Measurements from ENCODE around the gene CLDN10. TPM values are rescaled to one million over a fixed set of nuclear protein-coding genes. Genes with fewer than 3 reads are reported as not detected.

The CLDN10 gene
- total RNA-seq, 4 donors from 2014 or later: 1.3 to 27.6 (median 19.5) TPM; not detected in 1

DNA sequence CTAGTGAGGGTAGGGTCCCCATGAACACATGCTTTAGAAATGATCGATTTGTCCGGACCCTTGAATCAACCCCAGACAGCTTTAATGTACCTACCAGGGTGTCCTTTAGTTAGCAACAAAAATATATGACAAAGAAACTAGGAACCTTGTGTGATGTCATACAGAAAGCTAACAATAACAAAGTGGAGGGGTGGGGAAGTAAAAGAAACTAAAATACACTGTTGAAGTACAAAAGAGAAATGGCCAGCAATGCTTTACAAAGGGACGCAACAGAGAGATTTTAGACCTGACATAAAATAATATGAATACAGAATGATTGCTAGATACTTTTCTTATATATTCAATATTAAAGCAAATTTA is 52.0 kb downstream of the CLDN10 start:
- Histone ChIP-seq H3K9me3 (no peaks in the 10 kb centered on the region), H3K27me3 (no peaks in the 10 kb centered on the region), H3K27ac (no peak overlapping the region), H3K4me1 (no peaks in the 10 kb centered on the region), H3K4me3 (no peak overlapping the region), H3K36me3 (no peaks in the 10 kb centered on the region)
- TF ChIP-seq, protein P1, sequence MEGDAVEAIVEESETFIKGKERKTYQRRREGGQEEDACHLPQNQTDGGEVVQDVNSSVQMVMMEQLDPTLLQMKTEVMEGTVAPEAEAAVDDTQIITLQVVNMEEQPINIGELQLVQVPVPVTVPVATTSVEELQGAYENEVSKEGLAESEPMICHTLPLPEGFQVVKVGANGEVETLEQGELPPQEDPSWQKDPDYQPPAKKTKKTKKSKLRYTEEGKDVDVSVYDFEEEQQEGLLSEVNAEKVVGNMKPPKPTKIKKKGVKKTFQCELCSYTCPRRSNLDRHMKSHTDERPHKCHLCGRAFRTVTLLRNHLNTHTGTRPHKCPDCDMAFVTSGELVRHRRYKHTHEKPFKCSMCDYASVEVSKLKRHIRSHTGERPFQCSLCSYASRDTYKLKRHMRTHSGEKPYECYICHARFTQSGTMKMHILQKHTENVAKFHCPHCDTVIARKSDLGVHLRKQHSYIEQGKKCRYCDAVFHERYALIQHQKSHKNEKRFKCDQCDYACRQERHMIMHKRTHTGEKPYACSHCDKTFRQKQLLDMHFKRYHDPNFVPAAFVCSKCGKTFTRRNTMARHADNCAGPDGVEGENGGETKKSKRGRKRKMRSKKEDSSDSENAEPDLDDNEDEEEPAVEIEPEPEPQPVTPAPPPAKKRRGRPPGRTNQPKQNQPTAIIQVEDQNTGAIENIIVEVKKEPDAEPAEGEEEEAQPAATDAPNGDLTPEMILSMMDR (IDR thresholded peaks at IDR 0.05): no peak
- no peak for TF ChIP-seq POLR2A (IDR thresholded peaks at IDR 0.05)
- no peak for DNase-seq
- intact Hi-C loops (cut with DNase I; ENCODE audit: low total_unique reads): no loop called here

DNA sequence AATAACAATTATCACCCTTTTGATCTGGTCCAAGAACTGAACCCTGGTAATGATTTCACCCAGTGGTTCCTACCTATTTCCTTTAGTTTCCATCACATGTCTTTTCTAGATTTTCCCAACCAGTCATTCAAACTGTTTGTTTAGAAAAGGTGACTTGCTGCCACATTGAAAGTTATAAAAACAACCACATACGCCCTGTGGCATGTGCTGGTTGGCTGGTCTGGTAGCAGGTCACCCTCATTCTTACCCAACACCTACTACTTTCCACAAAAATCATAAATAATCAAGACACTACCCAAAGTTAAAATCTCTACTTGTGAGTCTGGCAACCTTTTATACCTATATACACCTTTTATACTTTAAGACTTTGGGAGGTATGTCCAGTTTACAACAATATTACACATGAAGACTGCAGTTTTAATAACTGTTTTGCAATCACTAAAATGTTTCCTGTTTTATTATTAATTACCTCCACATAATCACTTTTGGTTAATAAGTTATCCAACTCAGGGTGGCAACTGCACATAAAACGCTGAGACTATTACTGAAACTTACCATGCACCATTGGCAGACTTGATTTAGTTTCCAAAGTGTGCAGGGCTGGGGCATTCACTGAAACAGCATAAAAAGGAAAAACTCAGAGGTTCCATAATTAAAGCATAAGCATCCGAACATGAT is 53.1 kb downstream of the CLDN10 start:
- intact Hi-C loops (cut with DNase I; ENCODE audit: low total_unique reads): no loop called here
- no peak overlapping the region for H3K27ac ChIP-seq

DNA sequence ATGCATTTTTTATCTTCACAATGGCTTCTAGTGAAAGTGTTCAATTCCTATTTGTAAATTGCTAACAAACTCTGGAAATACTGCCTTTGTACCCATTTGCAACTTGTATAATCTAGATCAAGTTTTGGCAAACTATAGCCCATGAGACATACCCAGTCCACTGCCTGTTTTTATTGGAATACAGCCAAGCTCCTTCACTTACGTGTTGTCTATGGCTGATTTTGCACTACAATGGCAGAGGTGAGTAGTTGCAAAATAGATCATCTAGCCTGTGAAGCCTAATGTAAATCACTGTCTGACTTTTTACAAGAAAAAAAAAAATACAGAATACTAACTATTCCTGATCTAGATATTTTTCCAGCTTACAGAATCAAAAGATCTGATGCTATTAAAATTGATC is 54.8 kb downstream of the CLDN10 start:
- intact Hi-C loops (cut with DNase I; ENCODE audit: low total_unique reads): no loop called here
- H3K4me3 ChIP-seq: no peak overlapping the region
- TF ChIP-seq, protein P1 (IDR thresholded peaks at IDR 0.05): no peak
- TF ChIP-seq POLR2A (IDR thresholded peaks at IDR 0.05): no peak
- no peak for DNase-seq
- no peaks in the 10 kb centered on the region for H3K27me3 ChIP-seq
- H3K4me1 ChIP-seq: no peaks in the 10 kb centered on the region
- no peaks in the 10 kb centered on the region for H3K9me3 ChIP-seq
- H3K27ac ChIP-seq: no peak overlapping the region
- no peaks in the 10 kb centered on the region for H3K36me3 ChIP-seq

More for the DNA sequence above, 53.1 kb downstream of the CLDN10 start:
- Histone ChIP-seq H3K4me1 (no peaks in the 10 kb centered on the region), H3K36me3 (no peaks in the 10 kb centered on the region), H3K27me3 (no peaks in the 10 kb centered on the region), H3K9me3 (no peaks in the 10 kb centered on the region), H3K4me3 (no peak overlapping the region)
- TF ChIP-seq, protein P1 (IDR thresholded peaks at IDR 0.05): no peak
- TF ChIP-seq POLR2A (IDR thresholded peaks at IDR 0.05): no peak
- DNase-seq: no peak

DNA sequence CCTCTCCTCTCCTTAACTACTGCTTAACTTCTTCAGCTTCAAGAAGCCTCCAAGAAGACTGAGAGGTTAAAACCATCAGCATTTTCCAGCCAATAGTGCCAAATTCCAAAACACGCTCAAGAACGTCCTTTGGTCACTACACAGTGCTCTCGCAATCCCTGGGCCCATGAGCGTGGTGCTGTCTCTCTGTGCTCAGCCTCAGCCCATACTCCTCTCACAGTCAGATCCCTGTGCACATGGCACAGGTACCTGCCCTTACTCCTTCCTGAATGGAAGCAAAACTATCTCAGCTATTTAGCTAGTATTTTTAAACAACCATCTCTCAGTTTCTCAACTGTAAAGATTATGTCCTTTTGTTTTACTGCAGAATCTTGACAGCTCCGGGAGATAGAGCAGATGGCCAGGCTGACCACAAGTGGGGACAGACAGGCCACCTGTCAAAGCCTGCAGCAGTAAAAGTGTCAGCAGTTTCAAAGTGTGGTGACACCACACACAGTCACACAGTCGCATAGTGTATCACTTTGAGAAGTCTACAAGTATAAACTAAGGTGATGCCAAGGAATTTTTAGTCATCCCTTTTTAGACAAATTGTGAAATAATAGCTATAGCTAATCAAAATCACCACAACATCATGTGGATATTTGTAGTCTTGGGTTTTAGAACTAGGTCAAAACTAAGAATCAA is 56.3 kb downstream of the CLDN10 start:
- DNase-seq: no peak
- intact Hi-C loops (cut with DNase I; ENCODE audit: low total_unique reads): no loop called here
- H3K27me3 ChIP-seq: no peaks in the 10 kb centered on the region
- no peak overlapping the region for H3K27ac ChIP-seq
- H3K36me3 ChIP-seq: no peaks in the 10 kb centered on the region
- H3K4me3 ChIP-seq: no peak overlapping the region
- H3K9me3 ChIP-seq: no peaks in the 10 kb centered on the region
- H3K4me1 ChIP-seq: no peaks in the 10 kb centered on the region
- TF ChIP-seq POLR2A (IDR thresholded peaks at IDR 0.05): no peak
- TF ChIP-seq, protein P1 (IDR thresholded peaks at IDR 0.05): no peak

DNA sequence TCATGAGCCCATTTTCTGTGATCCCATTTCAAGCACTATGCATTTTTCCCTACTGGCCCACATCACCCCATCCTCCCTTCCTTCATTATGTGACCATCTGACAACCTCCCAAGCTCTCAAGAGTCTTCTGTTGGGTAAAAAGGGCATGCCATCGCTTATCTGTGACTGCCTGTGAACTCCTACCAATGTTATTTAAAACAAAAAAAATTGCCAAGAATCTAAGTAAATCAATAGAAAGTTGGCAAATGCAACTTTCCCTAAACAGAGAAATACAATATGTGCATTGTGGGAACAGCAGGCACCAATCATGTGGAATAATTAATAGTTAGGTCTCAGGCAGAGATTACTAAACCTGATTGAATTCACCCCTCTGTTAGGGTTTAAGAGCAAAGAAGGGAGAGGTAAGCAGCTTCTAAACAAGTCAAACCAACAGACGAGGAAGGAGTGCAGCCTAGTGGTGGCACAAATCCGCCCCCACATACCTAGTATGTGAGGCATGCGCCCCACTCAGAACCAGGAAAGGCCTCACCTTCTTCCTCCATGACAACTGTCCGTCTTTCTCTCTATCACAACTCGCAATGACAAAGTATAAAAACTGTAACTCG is 62.2 kb downstream of the CLDN10 start:
- no peak overlapping the region for H3K4me3 ChIP-seq
- H3K27me3 ChIP-seq: no peaks in the 10 kb centered on the region
- intact Hi-C loops (cut with DNase I; ENCODE audit: low total_unique reads): no loop called here
- H3K27ac ChIP-seq: no peak overlapping the region
- TF ChIP-seq POLR2A (IDR thresholded peaks at IDR 0.05): no peak
- TF ChIP-seq, protein P1 (IDR thresholded peaks at IDR 0.05): no peak
- no peaks in the 10 kb centered on the region for H3K36me3 ChIP-seq
- DNase-seq: no peak
- no peaks in the 10 kb centered on the region for H3K4me1 ChIP-seq
- no peaks in the 10 kb centered on the region for H3K9me3 ChIP-seq
